Endothelial cell of umbilical vein (primary cell): ENCODE results near the gene SLC25A23. TPM values are rescaled to one million over a fixed set of nuclear protein-coding genes. Genes with fewer than 3 reads are reported as not detected.

Source experiments
- BruUV-seq: library from RNA; stranded (reverse); fragments of 400-500 nt; replicated peaks from 2 replicates; lab custom pipeline; 2021; lab: Mats Ljungman, UMichigan
- CTCF ChIA-PET: fragments of 300-600, 350-600 bp; sonication (Branson Sonifier 250); formaldehyde crosslinking; loops from one replicate; lab custom pipeline; 2021; ENCODE audit warnings: antibody characterized with exemption, inconsistent platforms; lab: Charles Lee
- POLR2A ChIA-PET: fragments of 300-600, 350-600 bp; sonication (Branson Sonifier 250); formaldehyde crosslinking; loops from one replicate; lab custom pipeline; 2021; ENCODE audit warnings: antibody characterized with exemption, inconsistent platforms; lab: Charles Lee
- DNase-seq: peaks from one replicate; pipeline ENCODE4 v3.0.0-alpha.2; 2011; ENCODE audit warnings: low read depth, low spot score
- FAIRE-seq: peaks from 2 replicates; lab custom pipeline; 2011; peaks lifted over from hg19 to GRCh38; lab: Jason Lieb, UNC
- H2AFZ ChIP-seq: 2 replicates; pipeline ENCODE4 v1.6.0; 2012; ENCODE audit warnings: low read depth, low read length, control low read depth, inconsistent platforms
- H3K27ac ChIP-seq: 2 replicates; pipeline ENCODE4 v1.5.1; 2011; ENCODE audit warnings: low read depth, mild to moderate bottlenecking, control low read depth, low read length, moderate library complexity; ENCODE audit not compliant: insufficient read depth
- H3K27me3 ChIP-seq, 2 experiments: 2 replicates each; pipeline versions ENCODE4 v1.6.0 to v1.6.1; 2011; ENCODE audit warnings: low read length in 2 of 2, mixed read lengths in 1 of 2; ENCODE audit not compliant: control insufficient read depth in 2 of 2, insufficient read depth in 2 of 2
- H3K36me3 ChIP-seq, 2 experiments: 2 replicates in 1 of 2; 3 replicates in 1 of 2; pipeline ENCODE4 v1.5.1; 2011; ENCODE audit warnings: low read length in 2 of 2, mild to moderate bottlenecking in 1 of 2, moderate library complexity in 1 of 2; ENCODE audit not compliant: control insufficient read depth in 2 of 2, insufficient read depth in 2 of 2; ENCODE audit errors: extremely low read depth in 1 of 2
- H3K4me1 ChIP-seq: 3 replicates; pipeline ENCODE4 v1.5.1; 2011; ENCODE audit warnings: mild to moderate bottlenecking, low read length; ENCODE audit not compliant: control insufficient read depth, insufficient read depth; ENCODE audit errors: extremely low read depth
- H3K4me2 ChIP-seq: 2 replicates; pipeline ENCODE4 v1.6.1; 2011; ENCODE audit warnings: low read length, control low read depth, mixed read lengths; ENCODE audit not compliant: insufficient read depth
- H3K4me3 ChIP-seq, 3 experiments: fragments of 200-600 bp in 1 of 3; sonication (generic), shearing (Covaris generic) in 1 of 3; replicated peaks in 1 of 3; 2 replicates each; pipeline ENCODE4 v1.5.1; 2011 to 2016; ENCODE audit warnings: control low read depth in 3 of 3, low read length in 3 of 3, mild to moderate bottlenecking in 2 of 3, inconsistent platforms in 1 of 3, low read depth in 1 of 3, moderate library complexity in 1 of 3; ENCODE audit not compliant: insufficient read depth in 1 of 3
- H3K79me2 ChIP-seq: 2 replicates; pipeline ENCODE4 v1.6.0; 2012; ENCODE audit warnings: low read length, inconsistent platforms; ENCODE audit not compliant: control insufficient read depth, insufficient read depth
- H3K9ac ChIP-seq: replicated peaks from 2 replicates; pipeline ENCODE3; 2011; ENCODE audit warnings: low read length, control low read depth; ENCODE audit not compliant: insufficient read depth; ENCODE audit errors: extremely low read depth
- H3K9me1 ChIP-seq: replicated peaks from 3 replicates; pipeline ENCODE4 v1.6.0; 2011; ENCODE audit warnings: mild to moderate bottlenecking, low read length; ENCODE audit not compliant: control insufficient read depth, insufficient read depth; ENCODE audit errors: extremely low read depth
- H3K9me3 ChIP-seq: replicated peaks from 2 replicates; pipeline ENCODE4 v1.5.1; 2012; ENCODE audit warnings: low read length, inconsistent platforms; ENCODE audit not compliant: control insufficient read depth, insufficient read depth
- H4K20me1 ChIP-seq: replicated peaks from 2 replicates; pipeline ENCODE3; 2011; ENCODE audit warnings: mild to moderate bottlenecking, low read length; ENCODE audit not compliant: control insufficient read depth, insufficient read depth; ENCODE audit errors: extremely low read depth
- EZH2 ChIP-seq: IDR thresholded peaks from 2 replicates; pipeline ENCODE4 v1.6.1; 2012; ENCODE audit warnings: borderline replicate concordance, low read depth, mild to moderate bottlenecking, moderate library complexity, low read length, inconsistent platforms; ENCODE audit not compliant: severe bottlenecking
- FOS ChIP-seq: IDR thresholded peaks from 2 replicates; pipeline ENCODE4 v1.6.1; 2011; ENCODE audit warnings: mild to moderate bottlenecking, low read length, moderate library complexity, borderline replicate concordance; ENCODE audit not compliant: insufficient read depth
- GATA2 ChIP-seq: IDR thresholded peaks from 2 replicates; pipeline ENCODE4 v1.7.0; 2011; ENCODE audit warnings: low read depth, mild to moderate bottlenecking, moderate library complexity, mixed read lengths, low read length; ENCODE audit not compliant: insufficient read length, insufficient read depth
- JUN ChIP-seq: IDR thresholded peaks from 2 replicates; pipeline ENCODE4 v1.6.1; 2011; ENCODE audit warnings: borderline replicate concordance, low read depth; ENCODE audit not compliant: insufficient read length, insufficient read depth
- MYC ChIP-seq: IDR thresholded peaks from one replicate; pipeline ENCODE4 v1.6.1; 2011; ENCODE audit warnings: mild to moderate bottlenecking, low read depth, low read length
- POLR2A ChIP-seq: IDR thresholded peaks from 2 replicates; pipeline ENCODE4 v1.6.1; 2012; ENCODE audit warnings: low read depth, mild to moderate bottlenecking, control low read depth, low read length
- POLR2AphosphoS5 ChIP-seq: IDR thresholded peaks from 2 replicates; pipeline ENCODE4 v1.6.1; 2012; ENCODE audit warnings: low read depth, mild to moderate bottlenecking, control low read depth, low read length, moderate library complexity; ENCODE audit not compliant: insufficient read depth
- dilution Hi-C: fragments of 300-500 bp; cut with MboI; formaldehyde crosslinking; loops from one replicate; pipeline ENCODE4 v1.15.0; 2019; ENCODE audit warnings: low sequenced_read_pairs; ENCODE audit not compliant: extremely low pct_ligation_motif_present
- intact Hi-C: fragments of 100-400 bp; cut with micrococcal nuclease; formaldehyde crosslinking; loops from one replicate; pipeline ENCODE4 v1.10.0; 2022
- polyA plus RNA-seq, 4 experiments: library from polyadenylated mRNA; depleted of rRNA in 3 of 4; stranded (reverse) in 3 of 4; unstranded in 1 of 4; fragments of >200 nt; gene quantifications; 2 replicates each; pipeline versions ENCODE4 v1.2.1 to v1.2.3, GENCODE V29; 2011 to 2012; ENCODE audit warnings: missing spikeins in 1 of 4
- total RNA-seq: library from RNA; stranded (reverse); gene quantifications from 2 replicates; pipeline ENCODE4 v1.2.3, GENCODE V29; 2021
- TF ChIP-seq, protein P1 (sequence below): IDR thresholded peaks from 2 replicates; pipeline ENCODE4 v1.6.1; 2011; ENCODE audit not compliant: insufficient read depth, insufficient read length
- TF ChIP-seq, protein P2 (sequence below), 2 donors: IDR thresholded peaks; 1 replicate in 1 of 2; 2 replicates in 1 of 2; pipeline ENCODE4 v1.5.1; 2011; ENCODE audit warnings: low read length in 2 of 2, mild to moderate bottlenecking in 2 of 2, moderate library complexity in 2 of 2, control low read depth in 1 of 2, inconsistent platforms in 1 of 2, low read depth in 1 of 2; ENCODE audit not compliant: insufficient read depth in 1 of 2; ENCODE audit errors: extremely low read depth in 1 of 2

The SLC25A23 gene
- total and polyA plus RNA-seq, 2 donors (not counting 3 experiments of a cell fraction or from before 2014, with no cell fraction given), result 12.8 to 33.5 TPM

DNA sequence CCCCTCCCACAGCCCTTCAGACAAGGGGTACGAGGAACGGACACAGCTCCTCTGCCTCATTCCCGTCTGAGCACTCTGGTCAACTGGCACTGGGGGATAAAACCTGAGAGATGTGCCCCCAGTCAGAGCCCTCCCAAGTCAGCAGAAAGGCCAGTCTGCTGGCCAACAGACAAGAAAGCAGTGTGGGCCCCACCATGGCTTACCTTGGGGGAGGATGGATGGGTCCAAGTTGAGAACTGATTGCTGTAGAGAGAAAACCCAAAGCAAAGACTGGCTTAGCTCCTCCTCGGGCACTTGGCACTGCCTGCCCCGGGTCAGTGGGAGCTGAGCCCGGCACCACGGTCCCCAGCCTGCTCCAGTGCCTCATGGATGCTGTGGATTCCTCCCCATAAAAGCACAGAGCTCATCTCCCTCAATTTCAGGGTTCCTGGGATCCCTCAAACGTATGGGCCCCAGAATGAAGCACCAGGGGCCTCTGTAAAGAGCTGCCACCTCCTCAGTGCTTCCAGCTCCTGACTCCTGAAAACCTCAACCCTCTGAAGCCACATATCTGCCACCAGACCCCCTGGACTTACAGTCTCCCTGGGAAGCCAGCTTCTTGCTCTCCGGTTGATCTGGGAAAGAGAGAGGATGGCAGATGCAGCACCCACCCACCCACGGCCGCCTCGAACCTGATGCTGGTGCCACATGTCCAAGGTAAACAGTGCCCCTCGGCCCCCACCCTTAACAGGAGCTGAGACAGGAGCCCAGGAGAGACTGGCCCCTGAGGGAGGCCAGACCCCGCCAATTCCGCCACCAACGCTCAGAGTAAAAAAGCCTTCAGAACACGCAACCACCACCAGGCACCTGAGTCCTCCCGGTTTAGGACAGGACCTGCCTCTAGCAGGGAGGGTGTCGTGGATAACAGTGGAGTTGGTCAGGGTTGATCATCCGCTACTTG lies 38.2 kb downstream of the SLC25A23 start:
- BruUV-seq, result no TSS peak
- ChIA-PET CTCF (interaction anchor here (1.9 kb wide), 1 partner anchor 296 kb away, joined by 9 read pairs; no protein-coding TSS in a partner anchor), POLR2A (no interaction called here)
- H3K9me1 ChIP-seq, result no peaks in the 10 kb centered on the region
- FAIRE-seq, result no peak
- peaks cover 57% of the 10 kb centered on the region for H3K79me2 ChIP-seq
- TF ChIP-seq JUN, result no peak
- TF ChIP-seq EZH2, result no peak
- no peak for TF ChIP-seq MYC
- no peak for TF ChIP-seq FOS
- TF ChIP-seq, protein P1, sequence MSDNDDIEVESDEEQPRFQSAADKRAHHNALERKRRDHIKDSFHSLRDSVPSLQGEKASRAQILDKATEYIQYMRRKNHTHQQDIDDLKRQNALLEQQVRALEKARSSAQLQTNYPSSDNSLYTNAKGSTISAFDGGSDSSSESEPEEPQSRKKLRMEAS, result no peak
- TF ChIP-seq, protein P2, sequence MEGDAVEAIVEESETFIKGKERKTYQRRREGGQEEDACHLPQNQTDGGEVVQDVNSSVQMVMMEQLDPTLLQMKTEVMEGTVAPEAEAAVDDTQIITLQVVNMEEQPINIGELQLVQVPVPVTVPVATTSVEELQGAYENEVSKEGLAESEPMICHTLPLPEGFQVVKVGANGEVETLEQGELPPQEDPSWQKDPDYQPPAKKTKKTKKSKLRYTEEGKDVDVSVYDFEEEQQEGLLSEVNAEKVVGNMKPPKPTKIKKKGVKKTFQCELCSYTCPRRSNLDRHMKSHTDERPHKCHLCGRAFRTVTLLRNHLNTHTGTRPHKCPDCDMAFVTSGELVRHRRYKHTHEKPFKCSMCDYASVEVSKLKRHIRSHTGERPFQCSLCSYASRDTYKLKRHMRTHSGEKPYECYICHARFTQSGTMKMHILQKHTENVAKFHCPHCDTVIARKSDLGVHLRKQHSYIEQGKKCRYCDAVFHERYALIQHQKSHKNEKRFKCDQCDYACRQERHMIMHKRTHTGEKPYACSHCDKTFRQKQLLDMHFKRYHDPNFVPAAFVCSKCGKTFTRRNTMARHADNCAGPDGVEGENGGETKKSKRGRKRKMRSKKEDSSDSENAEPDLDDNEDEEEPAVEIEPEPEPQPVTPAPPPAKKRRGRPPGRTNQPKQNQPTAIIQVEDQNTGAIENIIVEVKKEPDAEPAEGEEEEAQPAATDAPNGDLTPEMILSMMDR (IDR thresholded peaks at IDR 0.05; ENCODE audit: extremely low read depth in 1 of 2, insufficient read depth in 1 of 2, low read depth in 1 of 2, low read length in 2 of 2), result no peak
- TF ChIP-seq GATA2, result no peak
- no peak for TF ChIP-seq POLR2AphosphoS5
- TF ChIP-seq POLR2A, result no peak
- no peak overlapping the region for H3K9ac ChIP-seq
- no peaks in the 10 kb centered on the region for H3K9me3 ChIP-seq
- no peak overlapping the region for H3K27ac ChIP-seq
- intact Hi-C loops (loop anchor here (5.0 to 10.0 kb wide), 3 partner anchors 257 to 374 kb away; partner anchors contain the start of genes GPR108 and TRIP10), dilution Hi-C loops (no loop called here)
- H3K4me1 ChIP-seq, result peaks cover 8% of the 10 kb centered on the region
- no peak overlapping the region for H3K4me2 ChIP-seq
- H3K27me3 ChIP-seq, result no peaks in the 10 kb centered on the region
- DNase-seq, result no peak
- H4K20me1 ChIP-seq, result peaks cover 3% of the 10 kb centered on the region
- peaks cover 24 to 52% of the 10 kb centered on the region in 2 experiments for H3K36me3 ChIP-seq
- H3K4me3 ChIP-seq, result no peak overlapping the region
- no peak overlapping the region for H2AFZ ChIP-seq
